ENCODE measurements around the gene G6PC1. TPM values are rescaled to one million over a fixed set of nuclear protein-coding genes. Genes with fewer than 3 reads are reported as not detected.
"Not testable (repeated sequence)": the region's sequence is repeated elsewhere in the genome, so short reads cannot be mapped to it uniquely, and the experiment has no call there.

Gene G6PC1
- total RNA-seq = not detected in 2 replicates

GRCh38 chr17:42900460-42901331 is at the start of gene G6PC1:
TSS of gene G6PC1 (plus strand) at chr17:42900799. CDS start at chr17:42900877, 78 bp downstream.
- no peak for TF ChIP-seq CTCF (IDR thresholded peaks at IDR 0.05; ENCODE audit: insufficient read depth, low read length, severe bottlenecking)
- H3K27me3 ChIP-seq (ENCODE audit: control insufficient read depth, insufficient read depth, low read length) = no peaks in the 10 kb centered on the region
- DNase-seq (ENCODE audit: low read depth) (no peak), FAIRE-seq (peak; percentile 28)
- H3K4me3 ChIP-seq (ENCODE audit: low read depth, low read length) = no peak within 1 kb of the TSS
- no peaks in the 10 kb centered on the region for H3K36me3 ChIP-seq (ENCODE audit: control insufficient read depth, insufficient read depth, low read length)

GRCh38 chr17:42850954-42851353 is 49.6 kb upstream of the G6PC1 start, which contains the start of gene AOC3:
TSS of gene AOC3 (plus strand) at chr17:42851199. CDS start at chr17:42851344, 145 bp downstream.
- DNase-seq (ENCODE audit: low read depth) (no peak), FAIRE-seq (no peak)
- TF ChIP-seq CTCF (IDR thresholded peaks at IDR 0.05; ENCODE audit: insufficient read depth, low read length, severe bottlenecking) = no peak
- Histone ChIP-seq H3K36me3 (ENCODE audit: control insufficient read depth, insufficient read depth, low read length) (no peaks in the 10 kb centered on the region), H3K27me3 (ENCODE audit: control insufficient read depth, insufficient read depth, low read length) (no peaks in the 10 kb centered on the region), H3K4me3 (ENCODE audit: low read depth, low read length) (no peak within 1 kb of the TSS)

- FAIRE-seq = peak; percentile 80
- not testable (repeated sequence) for H3K36me3 ChIP-seq (ENCODE audit: control insufficient read depth, insufficient read depth, low read length); DNase-seq (ENCODE audit: low read depth); H3K27me3 ChIP-seq (ENCODE audit: control insufficient read depth, insufficient read depth, low read length); H3K4me3 ChIP-seq (ENCODE audit: low read depth, low read length)
Observed at GRCh38 chr17:42851371-42852240, 49.0 kb upstream of the G6PC1 start.

GRCh38 chr17:42852351-42852750 is 48.2 kb upstream of the G6PC1 start:
- no peak for TF ChIP-seq CTCF (IDR thresholded peaks at IDR 0.05; ENCODE audit: insufficient read depth, low read length, severe bottlenecking)
- peak; percentile 7 for FAIRE-seq
- no peak for DNase-seq (ENCODE audit: low read depth)
- Histone ChIP-seq H3K4me3 (ENCODE audit: low read depth, low read length) (no peak overlapping the region), H3K27me3 (ENCODE audit: control insufficient read depth, insufficient read depth, low read length) (no peaks in the 10 kb centered on the region), H3K36me3 (ENCODE audit: control insufficient read depth, insufficient read depth, low read length) (no peaks in the 10 kb centered on the region)

GRCh38 chr17:42853004-42853403 is 47.6 kb upstream of the G6PC1 start:
- Histone ChIP-seq H3K4me3 (ENCODE audit: low read depth, low read length) (no peak overlapping the region), H3K27me3 (ENCODE audit: control insufficient read depth, insufficient read depth, low read length) (no peaks in the 10 kb centered on the region), H3K36me3 (ENCODE audit: control insufficient read depth, insufficient read depth, low read length) (no peaks in the 10 kb centered on the region)
- DNase-seq (ENCODE audit: low read depth) (no peak), FAIRE-seq (no peak)
- TF ChIP-seq CTCF (IDR thresholded peaks at IDR 0.05; ENCODE audit: insufficient read depth, low read length, severe bottlenecking) = no peak

GRCh38 chr17:42853597-42853967 is 47.0 kb upstream of the G6PC1 start:
- FAIRE-seq (no peak), DNase-seq (ENCODE audit: low read depth) (no peak)
- Histone ChIP-seq H3K4me3 (ENCODE audit: low read depth, low read length) (no peak overlapping the region), H3K36me3 (ENCODE audit: control insufficient read depth, insufficient read depth, low read length) (no peaks in the 10 kb centered on the region), H3K27me3 (ENCODE audit: control insufficient read depth, insufficient read depth, low read length) (no peaks in the 10 kb centered on the region)
- no peak for TF ChIP-seq CTCF (IDR thresholded peaks at IDR 0.05; ENCODE audit: insufficient read depth, low read length, severe bottlenecking)
